ENCODE results near the gene SECTM1. TPM values are rescaled to one million over a fixed set of nuclear protein-coding genes. Genes with fewer than 3 reads are reported as not detected.

Gene SECTM1
- total and polyA plus RNA-seq, 8 donors = 0.74 to 7.4 (median 1.6) TPM

DNA sequence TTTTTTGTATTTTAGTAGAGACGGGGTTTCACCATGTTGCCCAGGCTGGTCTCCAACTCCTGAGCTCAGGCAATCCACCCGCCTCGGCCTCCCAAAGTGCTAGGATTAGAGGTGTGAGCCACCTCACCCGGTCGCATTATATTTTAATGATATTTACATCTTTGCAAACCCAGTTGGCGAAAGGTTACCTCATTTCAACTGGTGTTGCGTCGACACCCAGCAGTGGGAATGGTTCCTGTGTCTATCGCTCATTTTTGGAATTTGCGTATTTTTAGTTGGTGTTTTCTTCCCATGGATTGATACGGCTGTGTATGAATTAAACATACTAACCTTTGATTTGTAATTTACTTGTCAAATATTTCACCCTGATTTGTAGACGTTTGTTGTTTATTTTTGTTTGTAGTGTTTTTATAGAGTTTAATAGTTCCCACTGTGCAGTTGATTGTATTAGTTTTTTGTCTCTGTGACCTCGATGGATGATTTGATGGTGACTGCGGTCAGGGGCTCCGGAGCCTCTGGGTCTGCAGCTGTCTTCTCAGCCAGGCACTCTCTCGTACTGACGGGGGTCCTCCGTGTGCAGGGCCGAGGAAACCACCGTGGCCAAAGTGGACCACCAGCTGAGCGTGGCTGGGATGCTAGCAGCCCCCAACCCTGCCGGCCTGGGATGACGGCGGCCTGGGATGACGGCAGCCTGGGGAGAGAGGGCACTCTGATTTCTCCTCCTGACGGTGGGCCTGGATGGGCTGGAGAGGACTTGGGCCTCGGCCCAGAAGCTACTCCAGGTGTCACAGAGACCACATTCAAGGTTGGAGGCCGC lies 20.2 kb downstream of the SECTM1 start:
- ATAC-seq = no peak
- Histone ChIP-seq H3K36me3 (no peaks in the 10 kb centered on the region), H3K27me3 (no peaks in the 10 kb centered on the region), H3K4me3 (no peak overlapping the region), H3K27ac (no peak overlapping the region), H3K9me3 (no peaks in the 10 kb centered on the region), H3K4me1 (no peaks in the 10 kb centered on the region)
- TF ChIP-seq, protein P1, sequence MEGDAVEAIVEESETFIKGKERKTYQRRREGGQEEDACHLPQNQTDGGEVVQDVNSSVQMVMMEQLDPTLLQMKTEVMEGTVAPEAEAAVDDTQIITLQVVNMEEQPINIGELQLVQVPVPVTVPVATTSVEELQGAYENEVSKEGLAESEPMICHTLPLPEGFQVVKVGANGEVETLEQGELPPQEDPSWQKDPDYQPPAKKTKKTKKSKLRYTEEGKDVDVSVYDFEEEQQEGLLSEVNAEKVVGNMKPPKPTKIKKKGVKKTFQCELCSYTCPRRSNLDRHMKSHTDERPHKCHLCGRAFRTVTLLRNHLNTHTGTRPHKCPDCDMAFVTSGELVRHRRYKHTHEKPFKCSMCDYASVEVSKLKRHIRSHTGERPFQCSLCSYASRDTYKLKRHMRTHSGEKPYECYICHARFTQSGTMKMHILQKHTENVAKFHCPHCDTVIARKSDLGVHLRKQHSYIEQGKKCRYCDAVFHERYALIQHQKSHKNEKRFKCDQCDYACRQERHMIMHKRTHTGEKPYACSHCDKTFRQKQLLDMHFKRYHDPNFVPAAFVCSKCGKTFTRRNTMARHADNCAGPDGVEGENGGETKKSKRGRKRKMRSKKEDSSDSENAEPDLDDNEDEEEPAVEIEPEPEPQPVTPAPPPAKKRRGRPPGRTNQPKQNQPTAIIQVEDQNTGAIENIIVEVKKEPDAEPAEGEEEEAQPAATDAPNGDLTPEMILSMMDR (IDR thresholded peaks at IDR 0.05) = no peak
- DNase-seq = no peak
- intact Hi-C loops (cut with DNase I) = no loop called here
- no peak for FAIRE-seq
- WGBS, 2 donors = 79 to 83% methylated on average over 28 of the region's 28 CpGs

DNA sequence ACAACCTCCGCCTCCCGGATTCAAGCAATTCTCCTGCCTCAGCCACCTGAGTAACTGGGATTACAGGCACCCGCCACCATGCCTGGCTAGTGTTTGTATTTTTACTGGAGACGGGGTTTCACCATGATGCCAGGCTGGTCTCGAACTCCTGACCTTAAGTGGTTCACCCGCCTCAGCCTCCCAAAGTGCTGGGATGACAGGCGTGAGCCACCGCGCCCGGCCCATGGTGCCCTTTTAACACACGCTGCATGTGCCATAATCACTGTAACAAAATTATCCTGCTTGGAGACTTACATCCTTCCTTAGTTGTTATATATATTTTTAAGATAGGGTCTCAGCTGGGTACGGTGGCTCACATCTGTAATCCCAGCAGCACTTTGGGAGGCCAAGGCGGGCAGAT lies 21.6 kb downstream of the SECTM1 start:
- 83 to 92% methylated on average over 13 of the region's 13 CpGs for WGBS, 2 donors
- no peaks in the 10 kb centered on the region for H3K27me3 ChIP-seq
- ATAC-seq = no peak

DNA sequence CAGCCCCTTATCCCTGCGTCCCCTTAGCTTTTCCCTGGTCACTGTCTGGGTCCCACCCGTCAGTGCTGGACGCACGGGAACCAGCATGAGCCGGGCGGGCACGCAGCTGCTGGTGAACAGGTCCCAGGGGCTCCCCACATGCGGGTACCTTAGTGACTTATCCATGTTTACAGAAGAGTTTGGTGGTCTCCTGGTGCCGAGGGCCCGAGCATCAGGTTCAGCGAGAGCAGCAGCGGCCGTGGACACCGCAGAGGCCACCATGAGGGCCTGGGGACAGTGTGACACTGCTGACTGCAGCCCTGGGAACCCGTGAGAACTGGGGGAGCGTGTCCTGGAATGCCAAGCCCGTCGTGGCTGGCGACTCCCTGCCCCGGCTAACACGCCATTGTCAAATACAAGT lies 22.7 kb downstream of the SECTM1 start:
- intact Hi-C loops (cut with DNase I) = no loop called here
- FAIRE-seq (no peak), DNase-seq (no peak), ATAC-seq (no peak)
- Histone ChIP-seq H3K4me1 (no peaks in the 10 kb centered on the region), H3K4me3 (no peak overlapping the region), H3K9me3 (no peaks in the 10 kb centered on the region), H3K27ac (no peak overlapping the region), H3K27me3 (no peaks in the 10 kb centered on the region), H3K36me3 (no peaks in the 10 kb centered on the region)
- TF ChIP-seq, protein P1 (IDR thresholded peaks at IDR 0.05) = no peak
- 67 to 81% methylated on average over 21 of the region's 21 CpGs for WGBS, 2 donors

More for the DNA sequence above, 21.6 kb downstream of the SECTM1 start:
- FAIRE-seq = no peak
- DNase-seq = no peak
- Histone ChIP-seq H3K27ac (no peak overlapping the region), H3K36me3 (no peaks in the 10 kb centered on the region), H3K9me3 (no peaks in the 10 kb centered on the region), H3K4me1 (no peaks in the 10 kb centered on the region), H3K4me3 (no peak overlapping the region)
- TF ChIP-seq, protein P1 (IDR thresholded peaks at IDR 0.05) = no peak
- intact Hi-C loops (cut with DNase I) = no loop called here

DNA sequence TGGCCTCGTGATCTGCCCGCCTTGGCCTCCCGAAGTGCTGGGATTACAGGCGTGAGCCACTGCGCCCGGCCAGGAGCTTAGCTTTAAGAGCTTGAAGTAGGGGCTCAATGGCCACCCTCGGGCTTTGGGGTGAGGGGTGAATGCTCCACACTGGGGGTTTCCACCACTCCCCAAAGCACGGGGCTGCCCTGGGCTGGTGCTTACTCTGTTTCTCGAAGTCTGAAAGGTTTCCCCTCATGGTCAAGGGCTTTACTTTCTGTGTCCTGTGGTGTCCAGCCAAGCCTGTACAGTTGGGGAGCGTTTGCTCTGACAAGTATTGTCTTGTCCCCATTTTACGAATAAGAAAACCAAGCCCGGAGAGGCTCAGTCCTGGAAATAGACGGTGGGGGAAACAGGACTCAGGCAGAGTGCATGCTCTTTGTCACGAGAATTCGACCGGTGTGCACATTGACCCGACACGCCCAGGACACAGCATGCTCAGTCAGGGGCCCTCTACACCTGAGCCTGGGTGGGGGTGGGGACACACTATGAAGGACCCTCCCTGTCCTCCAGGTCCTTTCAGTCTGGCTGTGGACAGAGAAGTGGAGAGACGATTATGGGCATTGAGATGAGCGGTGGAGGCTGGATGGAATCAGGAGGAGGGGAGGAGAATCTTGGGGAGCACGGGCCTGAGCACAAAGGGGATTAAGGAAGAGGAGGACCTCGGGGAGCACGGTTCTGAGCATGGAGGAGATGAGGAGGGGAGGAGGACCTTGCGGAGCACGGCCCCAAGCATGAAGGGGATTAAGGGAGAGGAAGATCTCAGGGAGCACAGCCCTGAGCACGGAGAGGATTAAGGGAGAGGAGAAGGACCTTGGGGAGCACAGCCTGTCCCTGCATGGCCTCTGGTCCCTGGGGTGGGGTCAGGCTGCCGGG lies 23.7 kb downstream of the SECTM1 start:
- no peaks in the 10 kb centered on the region for H3K9me3 ChIP-seq
- H3K36me3 ChIP-seq = no peaks in the 10 kb centered on the region
- H3K4me1 ChIP-seq = no peaks in the 10 kb centered on the region
- no peak overlapping the region for H3K27ac ChIP-seq
- ATAC-seq = no peak
- FAIRE-seq = no peak
- intact Hi-C loops (cut with DNase I) = no loop called here
- no peaks in the 10 kb centered on the region for H3K27me3 ChIP-seq
- DNase-seq = no peak
- 60 to 71% methylated on average over 26 to 27 of the region's 27 CpGs for WGBS, 2 donors
- no peak overlapping the region for H3K4me3 ChIP-seq
- TF ChIP-seq, protein P1 (IDR thresholded peaks at IDR 0.05) = no peak

All from pancreas (tissue), 10 donors.